ENCODE data around the gene HOXB4. TPM values are rescaled to one million over a fixed set of nuclear protein-coding genes. Genes with fewer than 3 reads are reported as not detected.

The HOXB4 gene
- total RNA-seq, 1 donor from 2014 or later: not detected

DNA sequence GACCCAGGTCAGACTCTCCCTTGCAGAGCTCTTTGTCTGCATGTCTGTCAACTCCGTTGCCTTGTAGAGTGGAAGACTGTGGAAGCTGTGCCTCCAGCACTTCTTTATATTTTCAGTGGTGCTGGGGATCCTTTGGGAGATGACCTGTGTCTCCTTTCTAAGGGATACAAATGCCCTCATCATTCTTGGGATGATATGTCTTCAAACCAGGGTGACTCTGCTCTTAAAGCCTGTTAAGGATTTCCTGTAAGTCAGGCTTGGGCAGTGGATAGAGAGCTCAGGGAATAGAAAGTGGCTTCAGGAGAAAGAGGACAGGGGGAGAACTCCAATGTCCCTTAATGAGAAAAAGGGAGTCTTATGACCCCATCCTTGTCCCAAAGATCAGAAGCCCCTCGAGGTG, 10.4 kb upstream of the HOXB4 start:
- TF ChIP-seq, protein P1, sequence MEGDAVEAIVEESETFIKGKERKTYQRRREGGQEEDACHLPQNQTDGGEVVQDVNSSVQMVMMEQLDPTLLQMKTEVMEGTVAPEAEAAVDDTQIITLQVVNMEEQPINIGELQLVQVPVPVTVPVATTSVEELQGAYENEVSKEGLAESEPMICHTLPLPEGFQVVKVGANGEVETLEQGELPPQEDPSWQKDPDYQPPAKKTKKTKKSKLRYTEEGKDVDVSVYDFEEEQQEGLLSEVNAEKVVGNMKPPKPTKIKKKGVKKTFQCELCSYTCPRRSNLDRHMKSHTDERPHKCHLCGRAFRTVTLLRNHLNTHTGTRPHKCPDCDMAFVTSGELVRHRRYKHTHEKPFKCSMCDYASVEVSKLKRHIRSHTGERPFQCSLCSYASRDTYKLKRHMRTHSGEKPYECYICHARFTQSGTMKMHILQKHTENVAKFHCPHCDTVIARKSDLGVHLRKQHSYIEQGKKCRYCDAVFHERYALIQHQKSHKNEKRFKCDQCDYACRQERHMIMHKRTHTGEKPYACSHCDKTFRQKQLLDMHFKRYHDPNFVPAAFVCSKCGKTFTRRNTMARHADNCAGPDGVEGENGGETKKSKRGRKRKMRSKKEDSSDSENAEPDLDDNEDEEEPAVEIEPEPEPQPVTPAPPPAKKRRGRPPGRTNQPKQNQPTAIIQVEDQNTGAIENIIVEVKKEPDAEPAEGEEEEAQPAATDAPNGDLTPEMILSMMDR (IDR thresholded peaks at IDR 0.05; ENCODE audit: insufficient read depth, low read length, severe bottlenecking): no peak
- Histone ChIP-seq H3K27me3 (ENCODE audit: control insufficient read depth, insufficient read depth, low read length) (peaks cover 81% of the 10 kb centered on the region), H3K36me3 (ENCODE audit: control insufficient read depth, insufficient read depth, low read length) (no peaks in the 10 kb centered on the region), H3K4me3 (ENCODE audit: low read depth, low read length) (no peak overlapping the region)
- FAIRE-seq: no peak
- DNase-seq (ENCODE audit: low read depth): no peak

DNA sequence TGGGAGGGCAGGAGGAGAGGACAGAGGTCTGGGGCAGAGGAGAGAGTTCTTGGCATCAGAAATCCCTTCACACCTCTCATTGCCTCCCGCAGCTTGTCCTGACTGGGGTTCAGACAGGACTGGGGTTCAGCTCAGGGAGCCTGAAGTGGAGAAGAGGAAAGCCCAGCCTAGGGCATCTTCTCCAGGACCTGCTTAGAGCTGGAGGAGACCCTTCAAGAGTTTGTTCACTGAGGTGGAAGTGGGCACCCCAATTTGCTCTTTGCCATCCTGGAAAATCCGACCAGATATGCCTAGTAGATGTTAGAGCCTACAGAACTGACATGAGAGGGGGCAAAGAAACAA, 9.9 kb upstream of the HOXB4 start:
- DNase-seq (ENCODE audit: low read depth) (no peak), FAIRE-seq (no peak)
- H3K27me3 ChIP-seq (ENCODE audit: control insufficient read depth, insufficient read depth, low read length): peaks cover 81% of the 10 kb centered on the region
- H3K36me3 ChIP-seq (ENCODE audit: control insufficient read depth, insufficient read depth, low read length): no peaks in the 10 kb centered on the region
- H3K4me3 ChIP-seq (ENCODE audit: low read depth, low read length): no peak overlapping the region
- TF ChIP-seq, protein P1 (IDR thresholded peaks at IDR 0.05; ENCODE audit: insufficient read depth, low read length, severe bottlenecking): no peak

DNA sequence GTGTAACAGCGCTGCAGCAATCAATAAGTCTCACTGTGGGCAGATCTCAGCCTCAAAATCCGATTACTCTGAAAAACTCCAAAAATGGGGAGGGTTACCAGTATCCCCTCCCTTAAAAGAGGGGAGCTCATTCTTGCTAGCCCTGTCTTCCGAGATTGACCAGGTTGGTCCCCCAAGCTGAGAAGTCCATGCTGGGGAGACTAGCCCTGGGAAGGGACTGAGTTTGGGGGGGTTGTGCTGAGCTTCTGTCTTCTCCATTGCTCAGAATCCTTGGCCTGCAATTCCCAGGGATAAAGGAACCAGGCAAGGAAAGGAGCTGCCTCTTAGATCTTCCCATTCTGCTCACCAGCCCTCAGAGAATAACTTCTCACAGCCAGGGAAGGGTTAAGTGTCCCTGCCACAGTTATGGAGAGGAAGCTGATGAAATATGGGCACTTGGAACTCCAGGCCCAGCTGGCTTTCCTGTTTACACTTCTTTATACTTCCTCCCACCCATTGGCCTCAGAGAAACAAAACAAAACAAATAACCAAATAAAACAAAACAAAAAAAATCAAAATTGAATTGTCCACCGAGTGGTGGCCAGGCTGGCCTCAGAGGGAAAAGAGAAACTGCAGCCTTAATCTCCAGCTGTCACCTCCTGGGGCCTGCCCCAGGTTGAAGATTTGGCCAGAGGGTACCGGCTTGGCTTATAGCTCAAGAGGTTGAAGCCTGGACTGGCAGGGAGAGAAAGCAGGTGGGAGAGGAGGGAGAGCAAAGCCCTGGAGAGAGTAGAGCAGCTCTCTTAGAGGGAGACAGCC, 9.3 kb upstream of the HOXB4 start:
- H3K27me3 ChIP-seq (ENCODE audit: control insufficient read depth, insufficient read depth, low read length): peaks cover 81% of the 10 kb centered on the region
- no peak for FAIRE-seq

DNA sequence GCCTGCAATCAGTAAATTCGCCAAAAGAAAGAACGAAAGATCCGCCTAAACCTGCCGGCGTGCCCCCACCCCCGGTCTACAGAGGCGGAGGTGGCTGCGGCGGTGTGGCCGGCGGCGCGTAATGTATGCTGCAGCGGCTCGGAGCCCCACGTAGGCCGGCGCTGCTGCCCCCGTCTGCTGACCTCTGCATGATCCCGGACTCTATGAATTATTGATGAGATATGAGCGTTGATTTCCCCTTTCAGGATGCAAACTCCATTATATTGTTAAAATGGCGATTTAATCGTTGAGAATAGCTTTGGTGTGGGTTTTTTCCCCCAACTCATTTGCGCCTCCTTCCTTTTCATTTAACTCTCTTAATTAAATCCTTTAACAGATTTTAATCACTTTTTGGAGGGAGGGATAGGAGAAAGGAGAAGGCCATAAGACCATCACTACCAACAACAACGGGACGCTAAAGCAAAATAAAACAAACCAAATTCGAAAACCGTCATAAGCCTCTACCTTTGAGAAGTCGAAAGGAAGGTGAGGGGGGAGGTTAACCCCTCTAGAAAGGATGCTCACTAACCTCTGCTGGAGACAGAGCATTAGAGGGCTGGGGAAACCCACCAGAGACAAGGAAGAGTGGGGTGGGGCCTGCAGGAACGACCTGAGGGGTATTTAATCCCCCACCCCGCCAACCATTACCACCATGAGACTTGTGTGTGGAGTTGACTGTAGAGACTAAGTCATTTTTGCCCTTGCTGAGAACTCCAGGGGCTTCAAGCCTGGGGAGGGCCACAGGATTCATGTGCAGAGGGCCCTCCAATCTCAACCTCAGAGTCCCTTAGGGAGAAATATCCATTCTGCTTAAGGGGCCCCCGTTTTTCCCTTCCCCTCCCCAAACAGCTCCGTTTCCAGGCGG, 8.5 kb upstream of the HOXB4 start:
- TF ChIP-seq, protein P1 (IDR thresholded peaks at IDR 0.05; ENCODE audit: insufficient read depth, low read length, severe bottlenecking): no peak
- no peak for DNase-seq (ENCODE audit: low read depth)
- Histone ChIP-seq H3K36me3 (ENCODE audit: control insufficient read depth, insufficient read depth, low read length) (no peaks in the 10 kb centered on the region), H3K4me3 (ENCODE audit: low read depth, low read length) (no peak overlapping the region), H3K27me3 (ENCODE audit: control insufficient read depth, insufficient read depth, low read length) (peaks cover 83% of the 10 kb centered on the region)
- FAIRE-seq: no peak

More for the DNA sequence above, 9.3 kb upstream of the HOXB4 start:
- TF ChIP-seq, protein P1 (IDR thresholded peaks at IDR 0.05; ENCODE audit: insufficient read depth, low read length, severe bottlenecking): no peak
- no peak for DNase-seq (ENCODE audit: low read depth)
- no peaks in the 10 kb centered on the region for H3K36me3 ChIP-seq (ENCODE audit: control insufficient read depth, insufficient read depth, low read length)
- no peak overlapping the region for H3K4me3 ChIP-seq (ENCODE audit: low read depth, low read length)

DNA sequence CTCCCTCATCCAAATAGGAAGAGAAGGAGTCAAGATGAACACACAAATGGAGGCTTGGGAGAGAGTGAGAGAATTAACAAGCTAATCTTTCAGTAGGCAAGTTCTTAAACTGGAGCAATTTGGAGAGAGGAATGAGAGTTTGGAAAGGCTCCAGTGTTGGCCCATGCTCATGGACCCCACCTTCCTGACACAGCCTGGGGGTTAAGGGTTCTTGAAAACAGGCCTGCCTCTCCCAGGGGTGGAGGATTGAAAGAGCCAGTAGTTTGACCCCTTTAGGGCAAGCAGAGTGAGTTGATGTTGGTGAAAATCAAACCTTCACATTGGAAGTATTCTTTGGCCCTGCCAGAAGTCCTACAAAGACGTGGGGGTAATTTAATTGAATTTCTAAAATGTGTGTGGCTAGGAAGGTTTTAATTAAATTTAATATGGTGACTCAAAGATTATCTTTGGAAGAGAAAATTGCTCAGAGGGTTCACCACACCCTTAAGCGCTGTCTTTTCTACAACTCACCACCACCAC, 6.1 kb upstream of the HOXB4 start:
- Histone ChIP-seq H3K36me3 (ENCODE audit: control insufficient read depth, insufficient read depth, low read length) (no peaks in the 10 kb centered on the region), H3K4me3 (ENCODE audit: low read depth, low read length) (no peak overlapping the region), H3K27me3 (ENCODE audit: control insufficient read depth, insufficient read depth, low read length) (peaks cover 86% of the 10 kb centered on the region)
- FAIRE-seq: no peak
- TF ChIP-seq, protein P1 (IDR thresholded peaks at IDR 0.05; ENCODE audit: insufficient read depth, low read length, severe bottlenecking): no peak
- no peak for DNase-seq (ENCODE audit: low read depth)
